Stimulated activated CD4-positive, alpha-beta T cell treated with anti-CD3 and anti-CD28 coated beads, TNF-alpha, amount 100 ng/mL, for 1 hour (primary cell): Measurements from ENCODE around the gene TK2.
"Not testable (repeated sequence)": the region's sequence is repeated elsewhere in the genome, so short reads cannot be mapped to it uniquely, and the experiment has no call there.

Source experiments
- DNase-seq, 3 donors: peaks; one replicate each; pipeline ENCODE4 v3.0.0-alpha.2; 2020; ENCODE audit warnings: low read depth in 3 of 3, low spot score in 1 of 3

TK2 gene

DNA sequence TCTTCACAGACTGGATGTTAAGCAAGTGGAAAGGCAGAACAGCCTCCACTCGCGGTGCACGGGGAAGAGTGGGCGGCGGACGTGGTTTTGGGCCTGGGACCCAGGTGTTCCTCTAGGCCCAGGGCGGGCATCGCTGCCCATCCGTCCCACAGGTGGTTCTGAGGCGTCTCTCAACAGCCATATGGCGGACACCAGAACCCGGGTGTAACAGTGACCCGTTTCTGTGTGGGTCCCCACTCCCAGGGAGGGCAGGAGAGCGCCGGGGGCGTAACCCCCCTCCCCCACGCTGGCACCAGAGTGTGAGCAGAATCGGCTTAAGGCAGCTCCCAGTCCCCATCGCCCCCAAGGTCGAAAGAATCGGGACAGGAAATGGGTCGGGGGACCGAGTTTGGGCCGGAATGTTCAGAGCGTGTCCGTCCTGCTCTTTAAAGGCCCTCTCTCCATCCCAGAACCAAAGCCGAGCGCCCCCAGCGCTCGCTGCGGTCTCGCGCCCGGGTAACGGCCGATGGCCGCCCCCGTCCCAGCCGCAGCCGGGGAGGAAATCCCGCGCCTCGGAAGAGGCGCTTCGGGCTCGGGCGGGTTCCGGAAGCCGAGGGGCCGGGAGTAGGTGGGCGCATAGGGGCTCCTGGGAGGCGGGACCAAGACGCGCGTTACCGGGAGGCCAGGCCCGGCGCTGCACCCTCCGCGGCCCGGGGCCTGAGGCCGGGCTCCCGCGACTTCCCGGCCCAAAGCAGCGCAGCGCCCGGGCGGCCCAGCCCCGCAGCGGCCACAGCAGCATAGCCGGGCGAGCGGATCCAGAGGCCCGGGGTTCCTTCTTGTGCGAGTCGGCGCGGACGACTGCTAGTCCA is at the start of gene TK2:
TSS of gene TK2 (minus strand) at position 839 of the 848 bp plus-strand sequence. CDS start at position 778, 61 bp downstream.
- DNase-seq: peak in 1 of 3 donors; percentile 53

DNA sequence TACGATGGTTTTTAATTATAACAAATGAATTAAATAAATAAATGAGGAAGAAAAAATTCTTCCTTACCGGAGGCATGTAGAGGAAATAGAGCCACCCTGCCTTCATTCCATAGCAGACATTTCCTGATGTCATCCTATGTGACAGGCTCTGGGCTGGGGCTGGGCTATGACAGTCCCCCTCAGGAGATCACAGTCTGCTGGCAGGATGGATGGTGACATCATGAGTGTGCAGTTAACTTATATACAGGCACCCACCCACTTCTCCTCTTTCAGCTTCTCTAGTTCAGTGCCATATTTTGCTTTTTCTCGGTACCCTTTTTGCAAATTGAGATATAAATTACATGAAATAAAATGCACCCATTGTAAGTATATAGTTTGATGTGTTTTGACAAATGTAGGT is 48.2 kb upstream of the TK2 start:
- DNase-seq: no peak

DNA sequence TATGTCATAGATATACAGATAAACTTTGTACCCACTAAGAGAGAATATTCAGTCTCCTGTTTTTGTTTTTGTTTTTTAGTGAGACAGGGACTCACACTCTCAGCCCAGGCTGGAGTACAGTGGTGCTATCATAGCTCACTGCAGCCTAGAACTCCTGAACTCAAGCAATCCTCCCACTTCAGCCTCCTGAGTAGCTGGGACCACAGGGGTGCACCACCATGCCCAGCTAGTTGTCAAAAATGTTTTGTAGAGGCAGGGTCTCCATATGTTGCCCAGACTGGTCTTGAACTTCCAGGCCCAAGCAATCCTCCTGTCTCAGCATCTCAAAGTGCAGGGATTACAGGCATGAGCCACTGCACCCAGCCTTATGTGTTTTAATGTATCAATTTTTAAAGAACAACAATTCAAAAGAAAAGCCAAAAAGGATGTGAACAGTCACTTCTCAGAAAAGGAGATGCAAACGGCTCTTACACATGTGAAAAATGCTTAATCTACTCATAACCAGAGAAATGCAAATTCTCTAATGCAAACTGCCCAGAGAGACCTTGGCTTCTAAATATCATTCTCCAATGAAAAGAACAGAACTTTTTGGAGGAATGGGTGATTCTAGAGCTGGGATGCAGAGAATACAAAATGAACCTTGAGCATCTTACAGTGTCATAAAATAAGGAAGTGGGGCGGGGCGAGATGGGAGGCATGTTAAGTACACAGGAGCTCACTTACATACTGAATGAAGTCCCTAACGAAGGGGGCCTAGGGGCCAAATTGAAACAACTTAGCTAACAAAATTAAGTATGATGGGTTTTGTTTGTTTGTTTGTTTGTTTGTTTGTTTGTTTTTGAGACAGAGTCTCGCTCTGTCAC is 47.3 kb upstream of the TK2 start:
- no peak for DNase-seq

- not testable (repeated sequence) for DNase-seq
These were observed 46.6 kb upstream of the TK2 start for GRCh38 chr16:66596559-66596958.

DNA sequence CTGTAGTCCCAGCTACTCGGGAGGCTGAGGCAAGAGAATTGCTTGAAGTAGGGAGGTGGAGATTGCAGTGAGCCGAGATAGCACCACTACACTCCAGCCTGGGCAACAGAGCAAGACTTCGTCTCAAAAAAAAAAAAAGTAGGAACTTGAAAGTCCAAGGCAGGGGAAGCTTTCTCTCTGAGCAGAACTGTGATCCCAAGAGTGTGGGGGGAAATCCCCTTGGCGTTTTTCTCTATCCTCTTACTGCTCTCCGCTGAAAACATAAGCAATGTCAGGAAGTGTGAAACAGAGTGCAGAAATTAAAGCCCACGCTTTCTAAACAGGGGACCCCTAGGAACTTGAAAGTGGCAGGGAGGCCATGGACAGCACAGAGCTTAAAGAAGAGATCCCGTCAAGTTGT is 44.8 kb upstream of the TK2 start:
- no peak for DNase-seq

DNA sequence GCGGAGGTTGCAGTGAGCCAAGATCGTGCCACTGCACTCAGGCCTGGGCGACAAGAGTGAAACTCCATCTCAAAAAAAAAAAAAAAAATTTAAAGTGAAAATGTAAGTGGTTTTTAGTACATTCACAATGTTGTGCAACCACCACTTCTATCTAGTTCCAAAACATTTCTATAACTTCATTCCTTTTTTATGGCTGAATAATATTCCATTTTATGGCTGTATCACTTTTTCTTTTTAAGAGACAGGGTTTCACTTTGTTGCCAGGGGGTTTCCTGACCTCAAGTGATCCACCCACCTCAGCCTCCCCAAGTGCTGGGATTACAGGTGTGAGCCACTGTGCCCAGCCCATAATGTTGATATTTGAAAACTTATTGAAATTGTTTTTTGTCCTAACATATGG is 42.9 kb upstream of the TK2 start:
- DNase-seq: no peak

DNA sequence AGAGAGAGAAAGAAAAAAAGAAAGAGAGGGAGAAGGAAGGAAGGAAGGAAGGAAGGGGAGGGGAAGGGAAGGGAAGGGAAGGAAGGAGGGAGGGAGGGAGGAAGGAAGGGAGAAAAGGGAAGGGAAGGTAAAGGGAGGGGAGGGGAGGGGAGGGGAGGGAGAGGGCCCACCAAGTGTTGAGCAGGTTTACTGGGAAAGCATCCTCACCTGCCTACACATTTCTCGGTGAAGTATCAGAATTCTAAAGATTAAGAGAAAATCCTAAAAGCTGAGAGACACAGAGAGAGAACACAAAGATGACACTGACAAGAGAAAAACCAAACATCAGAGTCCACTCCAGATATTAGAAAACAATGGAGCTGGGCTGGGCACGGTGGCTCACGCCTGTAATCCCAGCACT is 42.3 kb upstream of the TK2 start:
- no peak for DNase-seq

DNA sequence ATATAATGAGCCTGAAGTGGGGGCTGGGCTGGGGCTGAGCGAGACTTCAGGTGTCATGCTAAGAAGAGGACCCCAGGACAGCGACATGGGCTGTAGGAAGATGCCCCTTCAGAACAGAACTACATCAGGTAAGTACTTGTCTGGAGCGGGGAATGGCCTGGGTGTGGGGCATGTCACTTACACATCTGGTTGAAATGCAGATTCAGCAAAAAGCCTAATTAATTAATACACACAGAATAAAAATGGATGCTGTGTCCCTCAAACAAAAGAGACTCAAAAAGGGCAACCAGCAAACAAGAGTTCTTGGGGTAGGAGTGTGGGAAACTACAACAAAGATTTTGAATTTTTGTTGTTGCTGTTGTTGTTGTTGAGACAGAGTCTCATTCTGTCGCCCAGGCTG is 41.1 kb upstream of the TK2 start:
- no peak for DNase-seq

- DNase-seq: no peak
These were observed 40.4 kb upstream of the TK2 start for GRCh38 chr16:66590322-66590721.

DNA sequence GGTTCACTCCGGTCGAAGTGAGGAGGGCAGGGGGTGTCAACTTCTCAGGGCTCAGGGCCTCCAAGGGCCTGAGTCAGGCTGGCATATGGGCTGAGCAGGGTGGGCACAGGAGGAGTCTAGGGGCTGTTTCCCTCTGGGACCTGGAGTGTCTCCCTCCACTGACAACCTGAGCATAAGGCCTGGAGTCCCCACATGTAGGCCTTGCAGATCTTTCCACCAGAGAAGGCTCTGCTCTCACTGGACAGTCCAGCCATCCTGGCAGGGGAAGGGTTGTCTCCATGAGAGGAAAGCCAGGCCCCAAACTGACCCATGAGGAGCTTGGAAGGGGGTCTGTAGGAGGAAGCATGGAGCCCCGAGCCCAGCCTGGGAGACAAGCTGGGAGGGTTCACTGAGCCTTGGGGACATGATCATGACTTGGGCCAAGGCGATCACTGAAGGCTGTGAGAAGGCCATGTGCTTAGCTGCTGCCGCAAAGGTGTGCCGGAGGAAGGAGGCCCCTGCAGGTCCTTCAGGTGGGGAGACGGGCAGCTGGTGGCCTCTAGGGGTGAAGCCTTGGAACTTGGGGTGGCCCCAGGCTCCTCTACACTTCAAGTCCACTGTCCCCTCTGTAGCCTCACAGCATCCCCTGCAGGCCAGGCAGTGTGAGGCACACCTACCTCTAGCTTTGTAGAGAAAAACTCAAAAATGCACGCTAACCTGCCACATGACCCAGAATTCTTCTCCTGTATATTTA is 39.2 kb upstream of the TK2 start:
- peak in 1 of 3 donors; percentile 40 for DNase-seq

DNA sequence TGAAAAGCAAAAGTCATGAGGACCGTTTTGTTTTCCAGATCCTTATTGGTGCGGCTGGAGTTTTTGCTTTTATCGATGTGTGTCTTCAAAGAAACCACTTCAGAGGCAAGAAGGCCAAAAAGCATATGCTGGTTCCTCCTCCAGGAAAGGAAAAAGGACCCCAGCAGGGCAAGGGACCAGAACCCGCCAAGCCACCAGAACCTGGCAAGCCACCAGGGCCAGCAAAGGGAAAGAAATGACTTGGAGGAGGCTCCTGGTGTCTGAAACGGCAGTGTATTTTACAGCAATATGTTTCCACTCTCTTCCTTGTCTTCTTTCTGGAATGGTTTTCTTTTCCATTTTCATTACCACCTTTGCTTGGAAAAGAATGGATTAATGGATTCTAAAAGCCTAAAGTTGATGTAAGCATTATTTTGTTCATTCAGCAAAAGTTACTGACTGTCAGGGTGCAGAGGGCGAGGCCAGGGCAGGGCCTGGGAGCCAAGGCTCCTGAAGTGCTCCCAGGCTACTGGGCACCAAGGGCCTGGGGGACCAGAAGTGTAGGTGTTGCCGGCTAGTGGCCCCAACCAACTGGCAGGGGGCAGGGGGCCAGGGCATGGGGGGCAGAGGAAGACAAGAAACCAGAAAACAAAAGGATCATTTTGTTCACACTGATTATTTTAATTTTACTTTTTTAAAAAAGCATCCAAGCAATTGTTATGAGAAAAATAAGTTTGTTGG is 38.1 kb upstream of the TK2 start:
- DNase-seq: no peak

- no peak for DNase-seq
These were observed 35.7 kb upstream of the TK2 start for GRCh38 chr16:66585481-66586239.

DNA sequence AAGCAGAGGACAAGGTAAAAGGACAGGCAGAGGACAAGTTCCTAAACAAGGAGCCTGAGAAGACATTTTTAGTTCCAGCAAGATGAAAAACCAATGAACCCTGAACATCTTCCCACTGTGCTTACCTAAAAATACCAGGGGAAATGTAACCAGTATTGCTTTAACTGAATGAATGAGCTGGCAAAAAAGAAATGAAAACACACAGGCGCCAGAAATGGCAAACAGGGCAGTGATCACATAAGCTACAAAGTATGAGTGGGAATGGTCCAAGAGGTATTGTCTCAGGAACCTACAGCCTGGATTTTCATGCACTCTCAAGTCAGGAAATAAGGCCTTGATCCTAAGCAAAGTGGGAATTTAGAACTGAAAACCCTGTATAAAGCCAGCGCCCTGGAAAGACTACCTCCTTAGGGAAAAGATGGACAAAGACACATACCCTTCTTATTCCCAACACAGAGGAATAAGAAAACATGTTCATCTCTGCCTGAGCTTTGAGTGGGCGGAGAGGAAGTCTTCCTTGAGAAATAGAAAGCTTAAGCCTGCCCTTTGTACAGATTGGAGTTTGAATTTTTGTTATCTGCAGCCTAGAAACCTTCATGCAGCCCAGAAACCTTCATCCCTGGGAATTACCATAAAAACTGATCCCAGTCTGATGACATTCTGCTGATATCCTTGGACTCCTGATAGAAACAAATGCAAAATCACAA is 31.5 kb upstream of the TK2 start:
- no peak for DNase-seq

GRCh38 chr16:66580605-66581209 is 30.8 kb upstream of the TK2 start:
- no peak for DNase-seq

DNA sequence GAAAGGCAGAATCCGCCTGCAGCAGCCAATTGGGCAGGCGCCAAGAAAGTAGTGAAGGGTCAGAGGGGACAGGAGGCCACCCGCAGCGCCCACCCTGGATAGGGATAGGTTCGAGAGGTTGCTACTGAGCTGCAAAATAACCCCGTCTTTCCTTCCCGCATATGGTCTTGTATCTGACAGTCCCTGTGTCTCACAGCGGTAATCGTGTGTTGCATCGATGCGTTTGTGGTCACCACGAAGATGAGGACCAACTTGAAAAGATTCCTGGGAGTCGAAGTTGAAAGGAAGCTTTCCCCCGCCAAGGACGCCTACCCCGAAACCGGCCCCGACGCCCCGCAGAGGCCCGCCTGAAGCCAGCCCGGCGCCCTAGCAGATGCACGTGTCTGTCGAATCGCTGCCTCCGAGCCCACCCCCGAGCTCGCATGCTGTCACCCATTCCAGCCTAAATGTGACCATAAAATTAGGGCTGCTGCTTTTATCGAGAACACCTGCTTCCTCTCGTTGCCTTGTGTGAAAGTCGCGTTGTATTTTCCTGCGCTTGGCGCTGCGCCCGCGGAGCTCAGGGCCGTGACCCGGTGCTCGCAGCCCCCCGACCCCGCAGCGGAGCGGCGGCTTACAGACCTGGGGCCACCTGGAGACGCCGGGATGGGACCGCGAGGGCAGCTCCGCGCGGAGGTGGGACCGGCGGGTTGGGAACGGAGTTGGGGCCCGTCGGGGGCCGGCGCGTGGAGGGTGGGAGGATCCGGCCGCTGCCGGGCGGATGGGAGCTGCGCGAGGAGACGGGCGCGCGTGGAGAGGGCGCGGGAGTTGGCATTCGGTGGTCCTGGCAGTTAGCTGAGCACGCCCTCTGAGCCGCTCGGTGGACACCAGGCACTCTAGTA is 29.0 kb upstream of the TK2 start, which contains the start of gene CMTM2:
TSS of gene CMTM2 (plus strand) at position 813 of the 881 bp plus-strand sequence. CDS start 145 bp downstream, outside the sequence.
- DNase-seq: no peak

DNA sequence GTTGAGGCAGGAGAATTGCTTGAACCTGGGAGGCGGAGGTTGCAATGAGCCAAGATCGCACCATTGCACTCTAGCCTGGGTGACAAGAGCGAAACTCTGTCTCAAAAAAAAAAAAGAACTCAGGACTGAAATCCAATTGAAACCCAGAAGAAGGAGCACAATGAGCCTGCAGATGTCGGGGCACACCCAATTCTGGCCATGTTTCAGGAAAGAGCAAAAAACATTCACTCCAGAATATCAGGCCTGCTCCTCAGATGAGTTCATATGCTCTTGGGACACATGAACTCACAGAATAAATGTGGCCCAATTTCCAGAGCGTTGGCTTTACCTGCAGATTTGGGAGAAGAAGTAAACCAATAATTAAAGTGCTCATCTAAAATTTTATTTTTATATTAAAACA is 26.4 kb upstream of the TK2 start:
- no peak for DNase-seq

- no peak for DNase-seq
These were observed 25.1 kb upstream of the TK2 start for GRCh38 chr16:66575060-66575459.

- DNase-seq: no peak
These were observed 24.6 kb upstream of the TK2 start for GRCh38 chr16:66574531-66574930.
